Hippocampal formation (tissue), 2 donors: Measurements from ENCODE around the gene TMEM95.
A peak's percentile ranks its signal among the peaks of the same experiment; 100 is the strongest.

ENCODE experiments used
- DNase-seq, 2 donors: peaks; one replicate each; lab custom pipeline; 2025; lab: John Stamatoyannopoulos, UW

Gene TMEM95

GRCh38 chr17:7379134-7379533, 24.2 kb downstream of the TMEM95 start:
- DNase-seq = no peak

- DNase-seq = no peak
These were observed 25.4 kb downstream of the TMEM95 start for GRCh38 chr17:7380321-7380720.

GRCh38 chr17:7380855-7381683, 26.1 kb downstream of the TMEM95 start, which contains the start of gene TNK1:
TNK1 (plus strand) TSS chr17:7381089; CDS start chr17:7382927, 1,838 bp downstream.
- DNase-seq = no peak

GRCh38 chr17:7382901-7383300, 27.9 kb downstream of the TMEM95 start:
- DNase-seq = no peak

GRCh38 chr17:7383371-7383741, 28.4 kb downstream of the TMEM95 start:
- DNase-seq = no peak

- no peak for DNase-seq
These were observed 29.0 kb downstream of the TMEM95 start for GRCh38 chr17:7383742-7384488.

- DNase-seq = no peak
These were observed 29.6 kb downstream of the TMEM95 start for GRCh38 chr17:7384489-7385081.

GRCh38 chr17:7388856-7389255, 33.9 kb downstream of the TMEM95 start:
- no peak for DNase-seq

GRCh38 chr17:7389924-7390910, 35.3 kb downstream of the TMEM95 start:
- no peak for DNase-seq

- no peak for DNase-seq
These were observed 36.4 kb downstream of the TMEM95 start for GRCh38 chr17:7391307-7391706.

- DNase-seq = no peak
These were observed 38.0 kb downstream of the TMEM95 start for GRCh38 chr17:7392696-7393612.

GRCh38 chr17:7393613-7394451, 38.9 kb downstream of the TMEM95 start:
- DNase-seq = no peak

GRCh38 chr17:7394452-7395191, 39.7 kb downstream of the TMEM95 start, which contains the start of gene PLSCR3:
PLSCR3 (minus strand) TSS chr17:7394525; CDS start chr17:7394110, 415 bp downstream.
- peak; percentile 71 to 79 for DNase-seq

- no peak for DNase-seq
These were observed 41.2 kb downstream of the TMEM95 start for GRCh38 chr17:7396147-7396546.

GRCh38 chr17:7398612-7399011, 43.7 kb downstream of the TMEM95 start:
- DNase-seq = no peak

- DNase-seq = no peak
These were observed 48.2 kb downstream of the TMEM95 start for GRCh38 chr17:7403043-7403726.

- DNase-seq = peak in 1 of 2 donors; percentile 61
These were observed 48.7 kb downstream of the TMEM95 start for GRCh38 chr17:7403727-7403976.
